Esophagus (tissue), 2 donors: ENCODE data around the gene BST2. TPM values are rescaled to one million over a fixed set of nuclear protein-coding genes. Genes with fewer than 3 reads are reported as not detected.
"Not testable (repeated sequence)": the region's sequence is repeated elsewhere in the genome, so short reads cannot be mapped to it uniquely, and the experiment has no call there.

Experiments
- H3K27ac ChIP-seq, 2 donors: one replicate each; pipeline ENCODE4 v1.5.1; 2013; ENCODE audit warnings: low read depth in 2 of 2, mild to moderate bottlenecking in 2 of 2, inconsistent platforms in 1 of 2, low read length in 1 of 2, moderate library complexity in 1 of 2
- H3K27me3 ChIP-seq, 2 donors: one replicate each; pipeline ENCODE4 v1.6.1; 2013; ENCODE audit warnings: low read length in 2 of 2, control low read depth in 1 of 2, mild to moderate bottlenecking in 1 of 2; ENCODE audit not compliant: insufficient read depth in 2 of 2, control insufficient read depth in 1 of 2
- H3K36me3 ChIP-seq, 2 donors: one replicate each; pipeline ENCODE4 v1.6.1; 2013; ENCODE audit warnings: low read length in 1 of 2; ENCODE audit not compliant: control insufficient read depth in 2 of 2, insufficient read depth in 2 of 2
- H3K4me1 ChIP-seq, 2 donors: one replicate each; pipeline ENCODE4 v1.6.1; 2013; ENCODE audit warnings: low read length in 1 of 2; ENCODE audit not compliant: control insufficient read depth in 2 of 2, insufficient read depth in 2 of 2
- H3K4me3 ChIP-seq, 2 donors: one replicate each; pipeline ENCODE4 v1.5.1; 2013; ENCODE audit warnings: low read length in 2 of 2, mild to moderate bottlenecking in 2 of 2, low read depth in 1 of 2, moderate library complexity in 1 of 2
- H3K9me3 ChIP-seq, 2 donors: one replicate each; pipeline ENCODE4 v1.6.1; 2013; ENCODE audit warnings: mild to moderate bottlenecking in 2 of 2, low read depth in 1 of 2, low read length in 1 of 2, moderate library complexity in 1 of 2; ENCODE audit not compliant: control insufficient read depth in 2 of 2, insufficient read depth in 1 of 2
- WGBS, 2 donors: extraction: QIAGEN DNeasy Blood & Tissue Kit; methylation state at CpG; one replicate each; pipeline ENCODE4 v1.1.7; 2013; 5-methylcytosine and 5-hydroxymethylcytosine counted together
- polyA plus RNA-seq, 2 donors: library from polyadenylated mRNA; stranded (reverse); fragments of 200-250 nt; gene quantifications; one replicate each; pipeline ENCODE4 v1.2.3, GENCODE V29; 2013
- donor health status: healthy with polysubstance abuse.
- donor health status: Bipolar disorder and iron deficiency.

BST2 gene
- polyA plus RNA-seq, 2 donors = 8.5 to 17.6 TPM

DNA sequence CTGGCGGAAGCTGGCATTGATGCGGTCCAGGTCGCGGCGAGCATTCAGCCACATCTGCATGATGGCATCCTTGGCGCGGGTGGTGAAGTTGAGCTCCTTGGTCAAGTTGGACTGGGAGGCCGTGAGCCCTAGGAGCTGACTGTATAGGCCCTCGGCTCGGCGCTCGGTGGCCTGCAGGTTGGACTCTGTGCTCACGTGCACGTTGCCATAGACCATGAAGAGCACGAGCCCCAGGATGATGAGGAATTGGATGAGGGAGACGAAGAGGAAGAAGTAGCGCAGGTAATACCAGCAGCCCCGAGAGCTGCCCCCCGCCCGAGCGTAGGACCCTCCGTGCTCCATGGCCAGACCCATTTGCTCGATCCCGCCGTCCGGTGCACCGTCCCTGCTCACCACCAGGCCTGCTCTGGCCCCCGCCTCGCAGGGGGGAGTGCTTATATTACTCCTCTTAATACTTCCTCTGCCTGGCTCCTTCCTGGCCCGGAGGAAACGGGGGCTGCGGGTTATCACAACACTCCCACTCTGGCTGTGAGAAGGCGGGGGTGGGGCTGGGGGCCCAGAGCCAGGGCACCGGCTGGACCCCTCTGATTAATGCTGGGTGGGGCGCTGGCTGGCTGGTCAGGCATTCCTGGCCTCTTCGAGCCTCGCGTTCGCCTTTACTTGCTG lies 28.4 kb downstream of the BST2 start, which contains the start of gene PLVAP:
Gene PLVAP (minus strand): TSS at position 408 of the 666 bp plus-strand sequence. CDS start 54 bp downstream, at position 354.
- 57 to 62% methylated on average over 39 of the region's 39 CpGs for WGBS, 2 donors
- H3K9me3 ChIP-seq = no peaks in the 10 kb centered on the region
- peak within 1 kb of the TSS in 1 of 2 donors; percentile 27 for H3K4me3 ChIP-seq
- no peaks in the 10 kb centered on the region for H3K27me3 ChIP-seq
- H3K4me1 ChIP-seq = no peaks in the 10 kb centered on the region
- H3K27ac ChIP-seq = peak within 1 kb of the TSS in 1 of 2 donors; percentile 17
- H3K36me3 ChIP-seq = no peaks in the 10 kb centered on the region

DNA sequence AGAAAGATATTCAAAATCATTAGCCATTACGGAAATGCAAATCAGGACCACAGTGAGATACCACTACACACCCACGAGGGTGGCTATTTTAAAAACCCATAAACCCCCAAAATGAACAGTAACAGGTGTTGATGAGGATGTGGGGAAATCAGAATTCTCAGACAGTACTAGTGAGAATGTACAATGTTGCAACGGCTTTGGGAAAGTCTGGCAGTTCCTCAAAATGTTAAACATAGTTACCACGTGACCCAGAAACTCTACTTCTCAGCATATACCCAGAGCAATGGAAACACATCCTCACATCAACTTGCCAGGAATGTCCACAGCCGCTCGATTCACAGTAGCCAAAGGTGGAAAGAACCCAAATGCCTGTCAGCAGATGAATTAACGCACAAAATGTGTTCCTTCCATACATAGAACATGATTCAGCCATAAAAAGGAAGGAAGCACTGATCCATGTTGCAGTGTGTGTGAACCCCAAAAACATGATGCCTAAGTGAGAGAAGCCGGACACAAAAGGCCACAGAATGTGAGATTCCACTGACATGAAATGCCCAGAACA lies 35.3 kb downstream of the BST2 start:
- Histone ChIP-seq H3K4me3 (no peak overlapping the region), H3K36me3 (no peaks in the 10 kb centered on the region), H3K4me1 (no peaks in the 10 kb centered on the region), H3K27ac (no peak overlapping the region), H3K27me3 (no peaks in the 10 kb centered on the region), H3K9me3 (no peaks in the 10 kb centered on the region)
- WGBS, 2 donors = 25 to 28% methylated on average over 8 of the region's 8 CpGs

DNA sequence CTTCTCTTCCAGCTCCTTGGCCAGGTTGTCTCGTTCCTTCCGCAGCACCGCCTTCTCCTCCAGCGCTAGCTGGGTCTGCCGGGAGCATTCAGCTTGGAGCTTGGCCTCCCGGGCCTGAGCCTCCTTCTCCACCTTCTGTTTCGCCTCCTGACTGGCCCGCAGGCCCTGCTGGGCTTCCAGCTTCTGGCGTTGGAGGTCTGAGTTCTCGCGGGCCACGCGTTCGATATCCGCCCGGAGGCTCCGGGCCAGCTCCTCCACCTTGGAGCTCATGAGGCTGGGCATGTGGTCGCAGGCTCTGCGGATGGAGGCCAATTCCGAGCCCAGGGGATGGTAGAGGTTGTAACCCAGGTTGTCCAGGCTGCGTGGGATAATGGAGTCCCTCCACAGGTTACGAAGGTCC lies 40.1 kb downstream of the BST2 start:
- Histone ChIP-seq H3K4me3 (no peak overlapping the region), H3K27me3 (no peaks in the 10 kb centered on the region), H3K27ac (no peak overlapping the region), H3K9me3 (no peaks in the 10 kb centered on the region), H3K4me1 (no peaks in the 10 kb centered on the region), H3K36me3 (no peaks in the 10 kb centered on the region)
- WGBS, 2 donors = 91 to 92% methylated on average over 22 of the region's 22 CpGs

DNA sequence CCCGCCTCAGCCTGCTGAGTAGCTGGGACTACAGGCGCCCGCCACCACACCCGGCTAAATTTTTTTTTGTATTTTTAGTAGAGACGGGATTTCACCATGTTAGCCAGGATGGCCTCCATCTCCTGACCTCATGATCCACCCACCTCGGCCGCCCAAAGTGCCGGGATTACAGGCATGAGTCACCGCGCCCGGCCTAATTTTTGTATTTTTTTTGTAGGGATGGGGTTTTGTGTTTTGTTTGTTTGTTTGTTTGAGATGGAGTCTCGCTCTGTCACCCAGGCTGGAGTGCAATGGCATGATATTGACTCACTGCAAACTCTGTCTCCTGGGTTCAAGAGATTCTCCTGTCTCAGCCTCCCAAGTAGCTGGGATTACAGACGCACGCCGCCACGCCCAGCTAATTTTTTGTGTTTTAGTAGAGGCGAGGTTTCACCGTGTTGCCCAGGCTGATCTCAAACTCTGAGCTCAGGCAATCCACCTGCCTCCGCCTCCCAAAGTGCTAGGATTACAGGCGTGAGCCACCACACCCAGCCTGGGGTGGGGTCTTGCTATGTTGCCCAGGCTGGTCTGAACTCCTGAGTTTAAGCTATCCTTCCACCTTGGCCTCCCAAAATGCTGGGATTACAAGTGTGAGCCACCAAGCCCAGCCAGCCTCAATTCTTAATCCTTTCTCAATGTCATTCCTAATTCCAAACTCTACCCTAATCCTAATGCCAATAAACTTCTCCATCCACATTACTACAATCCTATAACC lies 41.4 kb downstream of the BST2 start:
- H3K27ac ChIP-seq = not testable (repeated sequence)
- 85 to 86% methylated on average over 20 of the region's 20 CpGs for WGBS, 2 donors

DNA sequence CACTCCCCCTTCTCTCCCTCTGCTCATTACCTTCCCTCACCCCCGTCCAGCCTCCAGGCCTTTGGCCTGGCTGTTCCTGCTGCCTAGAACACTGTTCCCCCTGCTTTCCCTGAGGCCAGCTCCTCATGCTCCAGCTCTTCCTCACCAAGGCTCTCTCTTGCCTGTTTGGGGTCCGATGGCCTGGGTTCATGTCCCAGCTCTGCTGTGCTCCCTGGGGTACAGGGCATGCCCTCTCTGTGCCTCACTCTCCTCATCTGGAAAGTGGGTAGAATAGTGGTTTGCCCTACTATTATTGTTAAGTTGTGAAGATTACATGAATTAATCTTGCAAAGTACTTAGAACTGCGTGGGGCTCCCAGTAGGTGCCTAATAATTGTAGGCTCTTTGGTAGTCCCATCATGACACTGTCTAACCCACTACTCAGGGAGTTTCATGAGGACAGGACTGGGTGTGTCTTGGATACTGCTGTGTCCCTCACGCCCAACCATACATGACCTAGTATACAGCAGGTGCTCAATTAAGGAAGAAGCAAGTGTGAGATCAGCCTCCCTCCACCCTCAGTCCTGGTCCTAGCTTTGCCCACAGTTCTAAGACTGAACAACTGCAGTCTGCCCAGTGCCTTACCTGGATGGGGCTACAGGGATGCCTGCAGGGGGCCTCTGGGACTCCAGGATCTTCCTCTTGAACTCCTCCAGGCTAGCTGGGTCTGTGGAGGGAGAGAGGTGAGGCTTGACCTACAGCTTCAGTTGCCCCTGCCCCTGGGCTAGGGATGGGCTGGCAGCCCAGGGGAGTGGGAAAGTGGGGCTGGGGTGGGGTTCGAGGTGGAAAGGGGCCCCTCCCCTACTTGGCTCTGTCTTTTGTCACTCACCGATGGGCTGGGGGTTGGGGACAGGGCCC lies 45.3 kb downstream of the BST2 start:
- no peak overlapping the region for H3K4me3 ChIP-seq
- 80 to 86% methylated on average over 6 of the region's 6 CpGs for WGBS, 2 donors

More for the DNA sequence above, 41.4 kb downstream of the BST2 start:
- not testable (repeated sequence) for H3K9me3 ChIP-seq, H3K4me1 ChIP-seq, H3K27me3 ChIP-seq, H3K4me3 ChIP-seq, H3K36me3 ChIP-seq

DNA sequence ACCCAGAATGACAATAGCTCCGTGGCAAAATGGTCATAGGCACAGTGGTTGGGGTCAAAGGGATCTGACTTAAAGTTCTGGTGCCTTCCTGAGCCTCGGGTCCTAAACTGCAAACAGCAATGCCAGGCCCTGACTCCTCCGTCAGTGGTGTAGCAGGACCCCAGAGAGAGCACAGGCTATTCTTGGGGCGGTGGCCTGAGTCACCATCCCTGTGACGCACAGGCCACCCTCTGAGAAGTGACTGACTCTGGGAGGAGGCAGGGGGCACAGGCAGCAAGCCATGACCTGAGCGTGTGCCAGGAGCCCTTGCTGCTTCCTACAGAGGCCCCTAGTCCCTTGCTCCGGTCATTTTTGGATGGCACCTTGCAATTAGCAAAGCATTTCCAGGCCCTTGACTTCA lies 47.0 kb downstream of the BST2 start:
- Histone ChIP-seq H3K9me3 (no peaks in the 10 kb centered on the region), H3K27me3 (no peaks in the 10 kb centered on the region), H3K4me3 (no peak overlapping the region), H3K27ac (no peak overlapping the region), H3K4me1 (no peaks in the 10 kb centered on the region), H3K36me3 (no peaks in the 10 kb centered on the region)
- 71 to 75% methylated on average over 7 of the region's 7 CpGs for WGBS, 2 donors

More for the DNA sequence above, 45.3 kb downstream of the BST2 start:
- no peaks in the 10 kb centered on the region for H3K9me3 ChIP-seq
- H3K27me3 ChIP-seq = no peaks in the 10 kb centered on the region
- H3K27ac ChIP-seq = no peak overlapping the region
- H3K36me3 ChIP-seq = no peaks in the 10 kb centered on the region
- no peaks in the 10 kb centered on the region for H3K4me1 ChIP-seq

DNA sequence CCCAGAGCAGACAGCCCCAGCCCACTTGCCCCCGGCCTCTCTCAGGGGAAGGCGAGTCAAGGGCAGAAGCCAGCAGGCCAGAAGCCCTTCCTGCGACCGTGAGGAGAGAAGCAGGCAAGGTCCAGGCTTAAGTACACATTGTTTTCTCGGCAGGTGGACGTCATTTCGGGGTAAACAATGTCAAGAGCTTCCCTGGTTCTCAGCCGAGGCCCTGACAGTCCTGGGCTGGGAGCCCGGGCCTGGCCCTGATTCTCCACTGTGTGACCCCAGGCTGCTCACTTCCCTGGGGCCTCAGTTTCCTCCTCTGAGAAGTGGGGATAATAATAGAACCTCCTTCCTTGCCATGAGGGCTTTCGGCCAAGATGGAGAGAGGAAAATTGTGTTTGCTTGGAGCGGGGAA lies 47.7 kb downstream of the BST2 start:
- H3K27me3 ChIP-seq = no peaks in the 10 kb centered on the region
- no peaks in the 10 kb centered on the region for H3K9me3 ChIP-seq
- H3K36me3 ChIP-seq = no peaks in the 10 kb centered on the region
- H3K27ac ChIP-seq = no peak overlapping the region
- no peak overlapping the region for H3K4me3 ChIP-seq
- H3K4me1 ChIP-seq = no peaks in the 10 kb centered on the region
- WGBS, 2 donors = 44 to 60% methylated on average over 11 of the region's 11 CpGs

DNA sequence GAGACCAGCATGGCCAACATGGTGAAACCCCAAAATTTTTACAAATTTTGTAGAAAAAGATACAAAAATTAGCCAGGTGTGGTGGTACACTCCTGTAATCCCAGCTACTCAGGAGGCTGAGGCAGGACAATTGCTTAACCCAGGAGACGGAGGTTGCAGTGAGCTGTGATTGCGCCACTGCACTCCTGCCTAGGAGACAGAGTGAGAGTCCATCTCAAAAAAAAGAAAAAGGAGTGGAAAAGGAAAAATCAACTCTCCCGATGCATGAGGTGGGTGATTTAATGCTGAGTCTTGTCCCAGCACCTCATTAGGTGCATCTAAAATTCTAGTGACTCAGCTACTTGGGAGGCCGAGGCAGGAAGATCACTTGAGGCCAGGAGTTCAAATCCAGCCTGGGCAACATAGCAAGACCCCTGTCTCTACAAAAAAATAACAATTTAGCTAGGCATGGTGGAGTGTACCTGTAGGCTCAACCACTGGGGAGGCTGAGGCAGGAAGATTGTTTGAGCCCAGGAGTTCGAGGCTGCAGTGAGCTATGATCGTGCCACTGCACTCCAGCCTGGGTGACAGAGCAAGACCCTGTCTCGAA lies 48.3 kb downstream of the BST2 start:
- Histone ChIP-seq H3K4me3 (no peak overlapping the region), H3K27ac (no peak overlapping the region), H3K4me1 (no peaks in the 10 kb centered on the region), H3K27me3 (no peaks in the 10 kb centered on the region), H3K9me3 (no peaks in the 10 kb centered on the region), H3K36me3 (no peaks in the 10 kb centered on the region)
- WGBS, 2 donors = 82 to 87% methylated on average over 7 of the region's 7 CpGs

DNA sequence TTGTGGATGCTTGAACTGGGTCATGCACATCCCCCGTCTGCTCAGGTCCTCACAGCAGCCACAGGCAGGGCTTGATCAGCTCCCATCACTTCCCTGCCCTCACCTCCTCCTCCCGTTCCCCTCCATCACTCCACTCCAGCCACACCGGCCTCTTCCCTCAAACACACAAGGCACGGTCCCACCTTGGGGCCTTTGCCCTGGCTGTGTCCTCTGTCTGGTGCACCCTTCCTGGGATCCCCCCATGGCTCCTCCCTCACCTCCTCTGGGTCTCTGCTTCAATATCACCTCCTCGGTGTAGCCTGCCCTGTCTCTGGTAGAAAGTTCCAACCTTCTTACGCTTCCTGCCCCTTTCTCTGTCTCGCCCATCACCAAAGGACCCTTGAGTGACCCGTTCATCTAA lies 52.0 kb downstream of the BST2 start:
- 76 to 79% methylated on average over 8 of the region's 8 CpGs for WGBS, 2 donors
- Histone ChIP-seq H3K4me1 (no peaks in the 10 kb centered on the region), H3K27ac (no peak overlapping the region), H3K4me3 (no peak overlapping the region), H3K27me3 (no peaks in the 10 kb centered on the region), H3K36me3 (no peaks in the 10 kb centered on the region), H3K9me3 (peaks cover 0 to 3% of the 10 kb centered on the region in 2 donors)
